Tibial nerve (tissue), 3 donors: ENCODE data around the gene EFNA5.

Experiments
- POLR2A ChIP-seq, 2 donors: fragments of 450-650 bp; IDR thresholded peaks; one replicate each; pipeline ENCODE4 v1.6.1; 2017; ENCODE audit warnings: antibody characterized with exemption in 2 of 2, mild to moderate bottlenecking in 2 of 2, moderate library complexity in 2 of 2
- TF ChIP-seq, protein P1 (sequence below), 5 experiments: fragments of 200-600 bp in 3 of 5; fragments of 450-650 bp in 2 of 5; sonication (generic) in 3 of 5; IDR thresholded peaks; one replicate each; pipeline ENCODE4 v1.5.1; 2016 to 2019; ENCODE audit warnings: antibody characterized with exemption in 5 of 5, mild to moderate bottlenecking in 3 of 5, moderate library complexity in 2 of 5

DNA sequence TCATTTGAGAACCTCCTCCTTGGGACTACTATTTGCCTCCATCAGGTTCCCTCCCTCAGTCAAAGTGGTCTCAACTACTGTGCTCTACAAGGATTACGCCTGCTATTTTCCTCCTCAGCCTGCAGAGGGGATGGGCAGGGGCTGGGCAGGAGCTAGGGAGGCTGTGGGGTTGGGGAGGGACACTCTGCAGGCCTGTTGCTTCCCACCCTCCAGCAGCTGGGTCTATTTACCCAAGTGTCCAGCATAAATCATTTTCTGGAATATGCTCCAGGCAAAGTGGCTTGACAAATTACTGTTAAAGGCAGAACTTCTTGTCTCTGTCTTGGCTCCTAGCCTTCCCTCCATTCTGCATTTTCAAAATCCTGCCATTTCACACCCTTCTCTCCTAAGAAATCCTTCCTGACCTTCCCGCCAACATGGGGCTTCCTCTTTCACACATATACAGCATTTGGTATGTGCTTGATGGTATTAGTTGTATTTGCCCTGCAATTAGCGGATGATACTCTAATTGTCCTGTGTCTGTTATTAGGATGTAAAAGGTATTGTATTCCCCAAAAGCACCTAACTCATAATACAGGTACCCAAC, 106.7 kb downstream of the EFNA5 start:
- no peak for TF ChIP-seq POLR2A (IDR thresholded peaks at IDR 0.05)
- TF ChIP-seq, protein P1, sequence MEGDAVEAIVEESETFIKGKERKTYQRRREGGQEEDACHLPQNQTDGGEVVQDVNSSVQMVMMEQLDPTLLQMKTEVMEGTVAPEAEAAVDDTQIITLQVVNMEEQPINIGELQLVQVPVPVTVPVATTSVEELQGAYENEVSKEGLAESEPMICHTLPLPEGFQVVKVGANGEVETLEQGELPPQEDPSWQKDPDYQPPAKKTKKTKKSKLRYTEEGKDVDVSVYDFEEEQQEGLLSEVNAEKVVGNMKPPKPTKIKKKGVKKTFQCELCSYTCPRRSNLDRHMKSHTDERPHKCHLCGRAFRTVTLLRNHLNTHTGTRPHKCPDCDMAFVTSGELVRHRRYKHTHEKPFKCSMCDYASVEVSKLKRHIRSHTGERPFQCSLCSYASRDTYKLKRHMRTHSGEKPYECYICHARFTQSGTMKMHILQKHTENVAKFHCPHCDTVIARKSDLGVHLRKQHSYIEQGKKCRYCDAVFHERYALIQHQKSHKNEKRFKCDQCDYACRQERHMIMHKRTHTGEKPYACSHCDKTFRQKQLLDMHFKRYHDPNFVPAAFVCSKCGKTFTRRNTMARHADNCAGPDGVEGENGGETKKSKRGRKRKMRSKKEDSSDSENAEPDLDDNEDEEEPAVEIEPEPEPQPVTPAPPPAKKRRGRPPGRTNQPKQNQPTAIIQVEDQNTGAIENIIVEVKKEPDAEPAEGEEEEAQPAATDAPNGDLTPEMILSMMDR (IDR thresholded peaks at IDR 0.05): no peak
